HCT116 (cell line): Measurements from ENCODE around the gene SSTR3. TPM values are rescaled to one million over a fixed set of nuclear protein-coding genes. Genes with fewer than 3 reads are reported as not detected.
"Not testable (repeated sequence)": the region's sequence is repeated elsewhere in the genome, so short reads cannot be mapped to it uniquely, and the experiment has no call there.

Experiments used
- ATAC-seq: fragments of 200-7000 bp; cut with Tn5 transposase; 2 replicates; pipeline ENCODE4 v1.9.1; 2020; ENCODE audit warnings: mild to moderate bottlenecking, moderate library complexity
- BruUV-seq: library from RNA; stranded (reverse); fragments of 400-500 nt; replicated peaks from 2 replicates; lab custom pipeline; 2021; lab: Mats Ljungman, UMichigan
- CTCF ChIA-PET: fragments of 300-600 bp; sonication (Branson Sonifier 250); formaldehyde crosslinking; loops from one replicate; lab custom pipeline; 2021; ENCODE audit warnings: antibody characterized with exemption; lab: Charles Lee
- POLR2A ChIA-PET: fragments of 300-600, 350-600 bp; sonication (Branson Sonifier 250); formaldehyde crosslinking; loops from one replicate; lab custom pipeline; 2021; ENCODE audit warnings: antibody characterized with exemption; lab: Charles Lee
- RAD21 ChIA-PET, 2 experiments: fragments of 300-600 bp; sonication (Branson Sonifier 250); formaldehyde crosslinking; loops; one replicate each; lab custom pipeline; 2023; ENCODE audit warnings: low total read pairs in 2 of 2; ENCODE audit not compliant: uncharacterized antibody in 2 of 2, unreplicated experiment in 2 of 2, low non-redundant PET in 1 of 2; lab: Charles Lee
- DNase-seq: peaks from one replicate; pipeline ENCODE4 v3.0.0-alpha.2; 2010; ENCODE audit warnings: low read depth, low spot score
- H2AFZ ChIP-seq: fragments of 200-600 bp; shearing (Covaris generic), sonication (generic); 2 replicates; pipeline ENCODE4 v1.6.1; 2017; ENCODE audit warnings: low read depth, mixed run types, mixed read lengths, antibody characterized with exemption, low read length; ENCODE audit not compliant: poor library complexity, severe bottlenecking
- H3K27ac ChIP-seq: 2 replicates; pipeline ENCODE4 v1.5.1; 2012; ENCODE audit warnings: low read depth, low read length
- H3K27me3 ChIP-seq: fragments of 200-600 bp; sonication (generic); 2 replicates; pipeline ENCODE4 v1.6.1; 2016; ENCODE audit warnings: mixed run types, low read length, mixed read lengths; ENCODE audit not compliant: insufficient read depth
- H3K36me3 ChIP-seq, 2 experiments: fragments of 200-500 bp in 1 of 2; fragments of 200-600 bp in 1 of 2; sonication (Bioruptor generic) in 1 of 2; sonication (generic) in 1 of 2; 2 replicates each; pipeline versions ENCODE4 v1.5.1 to v1.6.1; 2014 to 2016; ENCODE audit warnings: low read length in 2 of 2, inconsistent platforms in 1 of 2, mixed read lengths in 1 of 2, mixed run types in 1 of 2; ENCODE audit not compliant: insufficient read depth in 2 of 2, control insufficient read depth in 1 of 2
- H3K4me1 ChIP-seq, 2 experiments: fragments of 200-600 bp in 1 of 2; sonication (generic) in 1 of 2; 2 replicates each; pipeline versions ENCODE4 v1.5.1 to v1.6.1; 2012 to 2017; ENCODE audit warnings: low read length in 2 of 2, inconsistent platforms in 1 of 2, mild to moderate bottlenecking in 1 of 2, mixed read lengths in 1 of 2, mixed run types in 1 of 2, moderate library complexity in 1 of 2; ENCODE audit not compliant: insufficient read depth in 2 of 2, control insufficient read depth in 1 of 2
- H3K4me2 ChIP-seq: fragments of 200-600 bp; sonication (generic); 2 replicates; pipeline ENCODE4 v1.6.1; 2017; ENCODE audit warnings: mixed run types, low read length, mixed read lengths
- H3K4me3 ChIP-seq, 2 experiments: fragments of 200-600 bp in 1 of 2; sonication (generic) in 1 of 2; replicated peaks in 1 of 2; 2 replicates each; pipeline ENCODE4 v1.5.1; 2011 to 2016; ENCODE audit warnings: low read length in 2 of 2, control low read depth in 1 of 2, low read depth in 1 of 2, mild to moderate bottlenecking in 1 of 2, mixed read lengths in 1 of 2, mixed run types in 1 of 2
- H3K79me2 ChIP-seq: fragments of 200-600 bp; sonication (generic); 2 replicates; pipeline ENCODE4 v1.6.1; 2017; ENCODE audit warnings: mild to moderate bottlenecking, mixed run types, low read length, moderate library complexity, mixed read lengths; ENCODE audit not compliant: insufficient read depth
- H3K9ac ChIP-seq: fragments of 200-600 bp; sonication (generic); 2 replicates; pipeline ENCODE4 v1.6.1; 2016; ENCODE audit warnings: low read length, mixed read lengths
- H3K9me2 ChIP-seq: fragments of 200-600 bp; sonication (generic), shearing (Covaris generic); 2 replicates; pipeline ENCODE4 v1.6.1; 2017; ENCODE audit warnings: mixed run types, mild to moderate bottlenecking, moderate library complexity; ENCODE audit not compliant: insufficient read depth
- H3K9me3 ChIP-seq, 2 experiments: fragments of 200-500 bp in 1 of 2; fragments of 200-600 bp in 1 of 2; sonication (Bioruptor generic) in 1 of 2; sonication (generic) in 1 of 2; 2 replicates each; pipeline ENCODE4 v1.6.1; 2014 to 2017; ENCODE audit warnings: low read length in 2 of 2, mixed read lengths in 2 of 2, inconsistent platforms in 1 of 2, low read depth in 1 of 2, mild to moderate bottlenecking in 1 of 2, mixed run types in 1 of 2, moderate library complexity in 1 of 2; ENCODE audit not compliant: control insufficient read depth in 1 of 2, insufficient read depth in 1 of 2
- H4K20me1 ChIP-seq: fragments of 200-600 bp; sonication (generic), shearing (Covaris generic); 2 replicates; pipeline ENCODE4 v1.6.1; 2017; ENCODE audit warnings: mixed run types, mild to moderate bottlenecking, moderate library complexity; ENCODE audit not compliant: insufficient read depth
- CBX3 ChIP-seq: IDR thresholded peaks from 2 replicates; pipeline ENCODE4 v1.6.1; 2012; ENCODE audit warnings: low read depth
- CTCF ChIP-seq, 3 experiments: fragments of 200-600 bp in 1 of 3; sonication (generic) in 1 of 3; IDR thresholded peaks in 2 of 3; conservative IDR thresholded peaks in 1 of 3; 2 replicates each; pipeline ENCODE4 v1.5.1; 2012 to 2017; ENCODE audit warnings: low read depth in 2 of 3, low read length in 2 of 3, antibody characterized with exemption in 1 of 3, borderline replicate concordance in 1 of 3, control low read depth in 1 of 3, mild to moderate bottlenecking in 1 of 3, mixed read lengths in 1 of 3, mixed run types in 1 of 3, moderate library complexity in 1 of 3; ENCODE audit not compliant: insufficient read depth in 1 of 3
- EGR1 ChIP-seq: IDR thresholded peaks from 2 replicates; pipeline ENCODE4 v1.6.1; 2012; ENCODE audit warnings: low read depth
- FOSL1 ChIP-seq: IDR thresholded peaks from 2 replicates; pipeline ENCODE4 v1.6.1; 2012; ENCODE audit warnings: low read depth
- JUND ChIP-seq: IDR thresholded peaks from 2 replicates; pipeline ENCODE4 v1.6.1; 2012
- RAD21 ChIP-seq: IDR thresholded peaks from 2 replicates; pipeline ENCODE4 v1.6.1; 2012; ENCODE audit warnings: low read depth, mild to moderate bottlenecking
- YY1 ChIP-seq: IDR thresholded peaks from 2 replicates; pipeline ENCODE4 v1.6.1; 2011; ENCODE audit warnings: low read length, low read depth, moderate library complexity, mild to moderate bottlenecking; ENCODE audit not compliant: insufficient replicate concordance; ENCODE audit errors: extremely low read depth
- intact Hi-C: fragments of 100-400 bp; cut with micrococcal nuclease; formaldehyde crosslinking; loops from 2 replicates; pipeline ENCODE4 v1.10.0; 2022
- total RNA-seq: library from RNA; stranded (reverse); gene quantifications from one replicate; pipeline ENCODE4 v1.2.1, GENCODE V29; 2021; ENCODE audit not compliant: unreplicated experiment
- TF ChIP-seq, protein P1 (sequence below): IDR thresholded peaks from 2 replicates; pipeline ENCODE4 v1.6.1; 2012

SSTR3 gene
- total RNA-seq, 1 experiment from 2014 or later, result not detected

- TF ChIP-seq, protein P1, sequence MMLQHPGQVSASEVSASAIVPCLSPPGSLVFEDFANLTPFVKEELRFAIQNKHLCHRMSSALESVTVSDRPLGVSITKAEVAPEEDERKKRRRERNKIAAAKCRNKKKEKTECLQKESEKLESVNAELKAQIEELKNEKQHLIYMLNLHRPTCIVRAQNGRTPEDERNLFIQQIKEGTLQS, result no peak
- no peak for TF ChIP-seq YY1
- no peak for TF ChIP-seq CBX3
These were observed 42.6 kb upstream of the SSTR3 start (continued) for GRCh38 chr22:37254867-37255233.

GRCh38 chr22:37254209-37254866 lies 42.1 kb upstream of the SSTR3 start:
- Histone ChIP-seq H3K4me1 (peaks cover 39 to 42% of the 10 kb centered on the region in 2 experiments), H3K9ac (no peak overlapping the region), H3K9me3 (no peaks in the 10 kb centered on the region), H3K27ac (peak overlapping the region; percentile 55; the same call in 1 of the 2 replicates), H3K79me2 (no peaks in the 10 kb centered on the region), H3K9me2 (no peaks in the 10 kb centered on the region), H3K36me3 (no peaks in the 10 kb centered on the region), H4K20me1 (no peaks in the 10 kb centered on the region), H2AFZ (peak overlapping the region; percentile 50), H3K27me3 (no peaks in the 10 kb centered on the region), H3K4me2 (peak overlapping the region; percentile 64), H3K4me3 (peak overlapping the region in 1 of 2 experiments; percentile 13; a peak in 1 of 4 replicates)
- DNase-seq (no peak), ATAC-seq (peak; percentile 72)
- BruUV-seq, result no TSS peak
- ChIA-PET CTCF (no interaction called here), RAD21 (no interaction called here), POLR2A (interaction anchor here (0.9 kb wide), 1 partner anchor 12 kb away, joined by 5 read pairs; no protein-coding TSS in a partner anchor)
- intact Hi-C loops, result no loop called here
- TF ChIP-seq JUND, result peak; percentile 47
- TF ChIP-seq FOSL1, result 0 out of 2 replicates have a peak, but pooled peaks have one; percentile 37
- no peak for TF ChIP-seq RAD21

- Histone ChIP-seq H3K4me2 (peak overlapping the region; percentile 64; the same call in 1 of the 2 replicates), H3K36me3 (no peaks in the 10 kb centered on the region), H2AFZ (no peak overlapping the region), H3K4me3 (no peak overlapping the region), H3K9ac (no peak overlapping the region), H3K27me3 (no peaks in the 10 kb centered on the region), H3K9me2 (no peaks in the 10 kb centered on the region), H3K79me2 (no peaks in the 10 kb centered on the region), H3K9me3 (no peaks in the 10 kb centered on the region), H3K4me1 (peaks cover 27 to 31% of the 10 kb centered on the region in 2 experiments), H3K27ac (no peak overlapping the region), H4K20me1 (no peaks in the 10 kb centered on the region)
- RAD21 ChIA-PET, result no interaction called here
- TF ChIP-seq CTCF (IDR thresholded peaks at IDR 0.05 in 2 of 3, conservative IDR thresholded peaks at IDR 0.05 in 1 of 3; ENCODE audit: borderline replicate concordance in 1 of 3, insufficient read depth in 1 of 3, low read depth in 2 of 3, low read length in 2 of 3), result peak in 1 of 3 experiments; percentile 13; a peak in 1 of 6 replicates
- no peak for TF ChIP-seq EGR1
- ATAC-seq (peak; percentile 41; the same call in 1 of the 2 replicates), DNase-seq (no peak)
- intact Hi-C loops, result no loop called here
- CTCF ChIA-PET, result no interaction called here
- POLR2A ChIA-PET, result no interaction called here
- no TSS peak for BruUV-seq
These were observed 40.9 kb upstream of the SSTR3 start for GRCh38 chr22:37253126-37253660.

DNA sequence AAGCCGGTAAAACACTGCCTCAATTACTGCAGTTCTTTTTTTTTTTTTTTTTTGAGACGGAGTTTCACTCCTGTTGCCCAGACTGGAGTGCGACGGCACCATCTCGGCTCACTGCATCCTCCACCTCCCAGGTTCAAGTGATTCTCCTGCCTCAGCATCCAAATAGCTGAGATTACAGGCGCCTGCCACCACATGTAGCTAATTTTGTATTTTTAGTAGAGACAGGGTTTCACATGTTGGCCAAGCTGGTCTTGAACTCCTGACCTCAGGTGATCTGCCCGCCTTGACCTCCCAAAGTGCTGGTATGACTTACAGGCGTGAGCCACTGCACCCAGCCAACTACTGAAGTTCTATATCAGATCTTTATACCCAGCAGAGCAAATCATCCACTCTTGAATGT lies 39.6 kb upstream of the SSTR3 start:
- POLR2A ChIA-PET, H3K9ac ChIP-seq, H3K4me3 ChIP-seq, DNase-seq, intact Hi-C loops, H3K27ac ChIP-seq, BruUV-seq, ATAC-seq, H3K9me3 ChIP-seq, H3K4me2 ChIP-seq, CTCF ChIA-PET, H3K36me3 ChIP-seq, RAD21 ChIA-PET, H3K9me2 ChIP-seq, H4K20me1 ChIP-seq, H3K27me3 ChIP-seq, H3K79me2 ChIP-seq, H2AFZ ChIP-seq: not testable (repeated sequence)
- H3K4me1 ChIP-seq, result peaks cover 24 to 28% of the 10 kb centered on the region in 2 experiments
